Fibroblast of mammary gland (primary cell): ENCODE results near the gene TLR4.

Source experiments
- DNase-seq: peaks from one replicate; pipeline ENCODE4 v3.0.0-alpha.2; 2010; ENCODE audit warnings: low read depth
- H3K4me3 ChIP-seq: 2 replicates; pipeline ENCODE4 v1.5.1; 2011; ENCODE audit warnings: low read depth, mild to moderate bottlenecking, low read length, moderate library complexity; ENCODE audit not compliant: control insufficient read depth
- TF ChIP-seq, protein P1 (sequence below): conservative IDR thresholded peaks from 2 replicates; pipeline ENCODE4 v1.5.1; 2011; ENCODE audit warnings: low read depth, low read length, inconsistent platforms; ENCODE audit not compliant: control insufficient read depth, insufficient read depth

The TLR4 gene

DNA sequence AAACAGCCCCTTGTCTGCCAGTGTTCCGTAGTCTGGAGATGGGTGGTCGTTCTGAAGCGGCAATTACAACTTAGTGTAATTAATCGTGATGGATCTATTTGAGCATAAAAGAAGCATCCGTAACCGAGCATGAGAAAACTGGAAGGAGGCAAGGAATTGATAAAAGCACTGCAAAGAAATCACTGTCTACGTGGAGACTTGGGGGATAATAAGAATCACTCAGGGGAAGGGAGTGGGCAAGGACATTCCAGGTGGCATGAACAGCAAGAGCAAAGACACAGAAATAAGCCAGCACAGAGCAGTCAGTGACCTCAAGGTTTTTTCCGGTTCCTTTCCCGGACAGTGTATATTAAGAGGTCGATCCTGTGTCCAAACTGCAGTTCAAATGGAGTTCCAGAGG, 35.0 kb downstream of the TLR4 start:
- DNase-seq, result no peak
- H3K4me3 ChIP-seq, result no peak overlapping the region
- TF ChIP-seq, protein P1, sequence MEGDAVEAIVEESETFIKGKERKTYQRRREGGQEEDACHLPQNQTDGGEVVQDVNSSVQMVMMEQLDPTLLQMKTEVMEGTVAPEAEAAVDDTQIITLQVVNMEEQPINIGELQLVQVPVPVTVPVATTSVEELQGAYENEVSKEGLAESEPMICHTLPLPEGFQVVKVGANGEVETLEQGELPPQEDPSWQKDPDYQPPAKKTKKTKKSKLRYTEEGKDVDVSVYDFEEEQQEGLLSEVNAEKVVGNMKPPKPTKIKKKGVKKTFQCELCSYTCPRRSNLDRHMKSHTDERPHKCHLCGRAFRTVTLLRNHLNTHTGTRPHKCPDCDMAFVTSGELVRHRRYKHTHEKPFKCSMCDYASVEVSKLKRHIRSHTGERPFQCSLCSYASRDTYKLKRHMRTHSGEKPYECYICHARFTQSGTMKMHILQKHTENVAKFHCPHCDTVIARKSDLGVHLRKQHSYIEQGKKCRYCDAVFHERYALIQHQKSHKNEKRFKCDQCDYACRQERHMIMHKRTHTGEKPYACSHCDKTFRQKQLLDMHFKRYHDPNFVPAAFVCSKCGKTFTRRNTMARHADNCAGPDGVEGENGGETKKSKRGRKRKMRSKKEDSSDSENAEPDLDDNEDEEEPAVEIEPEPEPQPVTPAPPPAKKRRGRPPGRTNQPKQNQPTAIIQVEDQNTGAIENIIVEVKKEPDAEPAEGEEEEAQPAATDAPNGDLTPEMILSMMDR, result no peak

DNA sequence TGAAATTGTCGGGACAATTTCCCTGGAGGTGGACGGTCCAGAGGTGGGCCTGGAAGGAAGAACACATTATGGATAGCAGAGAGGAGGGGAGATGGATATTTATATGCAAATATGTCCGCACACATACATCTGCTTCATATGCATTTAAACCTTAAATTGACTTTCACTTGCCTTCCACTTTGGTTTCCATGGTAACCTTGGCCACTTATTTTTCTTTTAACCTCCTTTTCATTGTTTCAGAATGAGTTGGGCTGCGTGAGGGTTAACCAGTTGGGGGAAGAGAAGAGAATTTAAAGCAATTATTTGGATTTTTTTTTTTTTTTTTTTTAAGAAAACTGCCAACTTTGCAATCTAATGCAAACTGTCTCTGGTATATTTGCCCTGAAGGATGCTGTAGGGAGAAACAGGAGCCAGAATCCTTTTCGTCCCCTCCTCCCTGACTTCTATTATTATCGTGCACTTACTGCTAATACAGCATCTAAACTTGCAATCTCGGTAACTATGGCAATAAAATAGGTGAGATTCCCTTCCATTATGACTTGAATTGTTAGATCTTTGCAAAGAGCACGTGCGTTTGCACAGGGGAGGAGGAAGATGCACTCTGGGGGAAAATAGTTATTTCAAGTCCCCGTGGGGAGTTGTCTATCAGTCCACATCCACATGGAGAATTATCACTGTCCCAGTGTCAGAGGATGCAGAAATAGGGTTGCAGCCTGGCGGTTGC, 35.6 kb downstream of the TLR4 start:
- no peak overlapping the region for H3K4me3 ChIP-seq
- no peak for DNase-seq
- TF ChIP-seq, protein P1, result no peak

DNA sequence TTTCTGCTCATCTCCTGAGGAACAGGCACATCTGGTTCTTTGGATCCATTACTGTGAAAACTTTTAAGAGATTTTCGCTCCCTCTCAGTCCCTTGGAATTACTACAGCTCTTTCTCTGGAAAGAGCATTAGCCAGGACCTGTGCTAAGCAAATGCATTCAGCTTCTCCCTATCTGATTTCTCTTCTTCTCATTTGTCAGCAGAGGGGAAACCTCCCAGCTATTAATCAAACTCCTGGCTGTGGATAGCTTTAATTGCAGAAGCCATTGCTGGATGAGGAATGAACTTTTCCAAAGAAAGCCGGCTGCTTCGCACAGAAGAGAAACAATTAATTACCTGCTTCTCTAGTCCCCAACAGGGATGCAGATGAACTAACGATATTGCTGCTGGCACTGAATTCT, 37.9 kb downstream of the TLR4 start:
- TF ChIP-seq, protein P1, result no peak
- no peak for DNase-seq
- no peak overlapping the region for H3K4me3 ChIP-seq

DNA sequence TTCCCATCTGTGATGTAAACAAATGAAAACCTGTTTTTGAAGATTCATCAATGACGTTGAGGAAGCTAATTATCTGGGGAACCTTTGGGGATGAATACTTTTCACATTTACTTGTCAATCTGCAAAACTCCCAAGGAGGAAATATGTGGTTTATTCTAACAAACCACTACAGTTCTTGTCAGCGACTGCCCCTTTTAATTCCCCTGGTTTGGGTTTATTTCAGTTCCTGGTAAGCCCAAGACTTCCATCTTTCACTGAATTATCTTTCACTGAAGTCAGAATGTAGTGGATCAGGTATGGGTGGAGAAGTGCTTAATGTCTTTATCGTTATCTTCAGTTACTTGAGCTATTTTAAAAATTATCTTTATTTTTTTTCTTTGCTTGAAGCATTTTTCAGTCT, 40.2 kb downstream of the TLR4 start:
- H3K4me3 ChIP-seq, result no peak overlapping the region
- TF ChIP-seq, protein P1, result no peak
- DNase-seq, result no peak

DNA sequence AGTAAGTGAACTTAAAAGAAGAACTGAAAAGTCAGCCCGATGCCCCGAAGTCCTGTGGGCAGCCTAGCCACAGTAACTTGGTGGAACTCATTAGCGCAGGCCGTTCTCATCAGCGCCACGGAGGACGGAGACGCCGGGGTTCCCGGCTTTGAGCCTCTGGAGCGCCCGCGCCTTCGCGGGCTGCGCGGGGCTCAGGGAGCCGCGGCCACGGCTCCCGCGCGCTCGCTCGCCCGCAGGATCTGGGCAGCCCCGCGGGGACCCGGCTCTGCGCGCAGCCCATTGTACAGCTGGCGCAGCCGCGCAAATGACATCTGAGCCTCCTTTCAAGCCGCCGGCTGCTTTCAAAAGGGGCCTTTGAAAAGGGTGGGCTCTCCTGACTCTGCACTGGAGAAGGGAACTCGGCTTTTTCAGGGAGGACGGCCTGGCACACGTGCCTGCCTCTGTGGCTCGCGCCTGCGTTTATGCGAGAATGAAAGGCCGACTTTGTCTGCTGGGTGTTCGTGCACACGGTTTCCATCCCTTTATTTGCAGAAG, 40.7 kb downstream of the TLR4 start:
- no peak for DNase-seq
- H3K4me3 ChIP-seq, result no peak overlapping the region
- TF ChIP-seq, protein P1, result no peak

DNA sequence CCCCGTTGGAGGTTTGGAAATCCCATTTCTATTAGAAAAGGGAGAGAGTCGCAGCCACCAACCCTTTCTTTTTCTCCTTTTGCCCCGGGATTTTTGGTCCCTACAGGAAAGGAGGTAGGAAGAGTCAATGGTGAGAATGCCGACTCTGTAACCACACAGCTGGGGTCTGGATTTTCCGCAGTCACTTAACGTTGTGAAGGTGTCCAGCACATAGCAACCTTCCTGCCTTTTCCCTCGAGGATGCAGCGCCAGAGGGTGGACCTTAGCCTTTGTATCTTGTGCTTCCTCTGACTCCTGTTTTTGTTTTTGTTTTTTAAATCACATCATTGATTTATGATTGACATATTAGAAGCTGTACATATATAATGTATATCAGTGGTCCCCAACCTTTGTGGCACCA, 41.4 kb downstream of the TLR4 start:
- TF ChIP-seq, protein P1, result no peak
- H3K4me3 ChIP-seq, result no peak overlapping the region
- DNase-seq, result no peak
